ENCODE results near the gene SPTSSB.

The SPTSSB gene

GRCh38 chr3:161347726-161348125 lies 23.6 kb downstream of the SPTSSB start:
- CTCF ChIA-PET: no interaction called here
- POLR2A ChIA-PET: no interaction called here
- H3K4me3 ChIP-seq (ENCODE audit: low read depth, low read length): no peak overlapping the region
- no peak for TF ChIP-seq CTCF (IDR thresholded peaks at IDR 0.05; ENCODE audit: insufficient read depth, low read length, missing control alignments)
- no peak for DNase-seq (ENCODE audit: low read depth, low spot score)

GRCh38 chr3:161345023-161345422 lies 26.3 kb downstream of the SPTSSB start:
- DNase-seq (ENCODE audit: low read depth, low spot score): no peak
- no peak for TF ChIP-seq CTCF (IDR thresholded peaks at IDR 0.05; ENCODE audit: insufficient read depth, low read length, missing control alignments)
- CTCF ChIA-PET: no interaction called here

GRCh38 chr3:161343986-161344385 lies 27.3 kb downstream of the SPTSSB start:
- POLR2A ChIA-PET: no interaction called here
- TF ChIP-seq CTCF (IDR thresholded peaks at IDR 0.05; ENCODE audit: insufficient read depth, low read length, missing control alignments): no peak

More at GRCh38 chr3:161345023-161345422, 26.3 kb downstream of the SPTSSB start:
- H3K4me3 ChIP-seq (ENCODE audit: low read depth, low read length): no peak overlapping the region
- POLR2A ChIA-PET: no interaction called here

GRCh38 chr3:161343540-161343939 lies 27.8 kb downstream of the SPTSSB start:
- DNase-seq (ENCODE audit: low read depth, low spot score): no peak
- POLR2A ChIA-PET: no interaction called here
- TF ChIP-seq CTCF (IDR thresholded peaks at IDR 0.05; ENCODE audit: insufficient read depth, low read length, missing control alignments): no peak
- CTCF ChIA-PET: no interaction called here
- H3K4me3 ChIP-seq (ENCODE audit: low read depth, low read length): no peak overlapping the region

More at GRCh38 chr3:161343986-161344385, 27.3 kb downstream of the SPTSSB start:
- H3K4me3 ChIP-seq (ENCODE audit: low read depth, low read length): no peak overlapping the region
- CTCF ChIA-PET: no interaction called here
- no peak for DNase-seq (ENCODE audit: low read depth, low spot score)

- H3K4me3 ChIP-seq (ENCODE audit: low read depth, low read length): no peak overlapping the region
- POLR2A ChIA-PET: no interaction called here
- no peak for DNase-seq (ENCODE audit: low read depth, low spot score)
- CTCF ChIA-PET: no interaction called here
- no peak for TF ChIP-seq CTCF (IDR thresholded peaks at IDR 0.05; ENCODE audit: insufficient read depth, low read length, missing control alignments)
Observed at GRCh38 chr3:161342629-161343028, 28.7 kb downstream of the SPTSSB start.

GRCh38 chr3:161339517-161340500 lies 31.5 kb downstream of the SPTSSB start:
- POLR2A ChIA-PET: no interaction called here
- H3K4me3 ChIP-seq (ENCODE audit: low read depth, low read length): no peak overlapping the region
- CTCF ChIA-PET: no interaction called here
- DNase-seq (ENCODE audit: low read depth, low spot score): no peak
- TF ChIP-seq CTCF (IDR thresholded peaks at IDR 0.05; ENCODE audit: insufficient read depth, low read length, missing control alignments): no peak
